ENCODE data around the gene C17orf100. TPM values are rescaled to one million over a fixed set of nuclear protein-coding genes. Genes with fewer than 3 reads are reported as not detected.

Gene C17orf100
- total RNA-seq, 1 experiment from 2014 or later, result 0.70 TPM

DNA sequence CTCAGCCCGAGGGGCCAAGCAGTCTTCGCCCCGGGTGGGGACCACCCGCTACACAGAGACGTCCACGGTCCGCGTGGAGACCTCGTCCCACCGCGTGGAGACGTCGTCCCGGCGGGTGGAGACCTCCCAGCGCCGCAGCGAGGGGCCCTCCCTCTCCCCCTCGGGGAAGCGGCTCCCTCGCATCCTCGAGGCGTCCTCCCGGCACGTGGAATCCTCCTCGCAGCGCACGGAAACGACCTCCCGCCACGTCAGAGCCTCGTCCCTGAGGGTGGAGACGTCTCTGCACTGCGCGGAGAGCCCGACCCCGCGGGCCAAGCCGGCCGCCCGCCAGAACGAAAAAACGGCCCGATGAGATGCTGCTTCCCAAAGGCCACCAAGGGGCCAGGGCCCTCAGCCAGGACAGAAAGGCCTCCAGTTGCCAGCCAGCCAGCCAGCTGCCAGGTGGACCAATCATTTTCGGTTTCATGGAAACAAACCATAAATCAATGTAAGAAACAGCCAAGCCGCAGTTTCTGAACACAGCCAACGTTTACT lies 424 bp downstream of the C17orf100 start:
- Mint-ChIP-seq H3K27me3 (ENCODE audit: low read depth) (peaks cover 47% of the 10 kb centered on the region), H3K4me1 (peaks cover 33 to 43% of the 10 kb centered on the region in 2 experiments), H3K4me3 (peak overlapping the region; percentile 39 to 71), H3K36me3 (ENCODE audit: insufficient read depth in 1 of 3, low read depth in 3 of 3) (peaks cover 2 to 26% (median 23%) of the 10 kb centered on the region in 3 experiments; a peak in 6 of 7 replicates), H3K27ac (no peak overlapping the region), H3K9me3 (no peaks in the 10 kb centered on the region)
- Histone ChIP-seq H3K9me3 (ENCODE audit: control insufficient read depth, low read depth, low read length) (no peaks in the 10 kb centered on the region), H3K4ac (ENCODE audit: low read depth, low read length) (no peak overlapping the region), H2AFZ (ENCODE audit: low read length) (no peak overlapping the region), H3K18ac (ENCODE audit: insufficient read length, low read depth, low read length) (peak overlapping the region; percentile 50), H3K79me1 (ENCODE audit: insufficient read depth, low read depth, low read length, poor library complexity, severe bottlenecking) (peaks cover 3% of the 10 kb centered on the region), H2AK5ac (ENCODE audit: insufficient read length, low read length) (no peak overlapping the region), H3K23me2 (ENCODE audit: insufficient read length, low read depth, low read length, poor library complexity, severe bottlenecking) (peaks cover 14% of the 10 kb centered on the region), H2BK120ac (ENCODE audit: low read depth, low read length, poor library complexity, severe bottlenecking) (no peak overlapping the region), H3K79me2 (ENCODE audit: insufficient read depth, low read length) (no peaks in the 10 kb centered on the region; the same call in 1 of the 2 replicates), H3K27ac (ENCODE audit: insufficient read length, low read depth, low read length) (no peak overlapping the region), H4K20me1 (ENCODE audit: control insufficient read depth, insufficient read depth, insufficient read length) (no peaks in the 10 kb centered on the region), H3K23ac (ENCODE audit: insufficient read length, low read depth, low read length) (no peak overlapping the region), H2BK12ac (ENCODE audit: insufficient read length, low read depth, low read length) (no peak overlapping the region), H3K4me2 (ENCODE audit: insufficient read depth, insufficient read length, low read length) (peak overlapping the region; percentile 96), H3K27me3 (ENCODE audit: insufficient read depth, low read length) (peaks cover 16% of the 10 kb centered on the region; the same call in 1 of the 2 replicates), H3T11ph (ENCODE audit: low read length) (no peak overlapping the region), H3K56ac (ENCODE audit: insufficient read length, low read depth, low read length) (no peak overlapping the region), H2BK15ac (ENCODE audit: low read depth, low read length) (no peak overlapping the region), H3K14ac (ENCODE audit: insufficient read depth, low read length) (peak overlapping the region; percentile 1; the same call in 1 of the 2 replicates), H4K91ac (ENCODE audit: insufficient read length, low read depth, low read length) (no peak overlapping the region), H4K8ac (replicated peaks; ENCODE audit: insufficient read length, low read depth, low read length) (no peak overlapping the region), H2BK20ac (ENCODE audit: low read depth, low read length, poor library complexity, severe bottlenecking) (no peak overlapping the region), H2BK5ac (ENCODE audit: insufficient read length, low read length) (no peak overlapping the region), H4K5ac (ENCODE audit: insufficient read length, low read depth, low read length) (no peak overlapping the region), H3K9ac (ENCODE audit: extremely low read depth, insufficient read length, low read length) (no peak overlapping the region), H3K4me1 (ENCODE audit: insufficient read depth, low read length) (peaks cover 4% of the 10 kb centered on the region)
- peak; percentile 62 for DNase-seq
- TF ChIP-seq, protein P1, sequence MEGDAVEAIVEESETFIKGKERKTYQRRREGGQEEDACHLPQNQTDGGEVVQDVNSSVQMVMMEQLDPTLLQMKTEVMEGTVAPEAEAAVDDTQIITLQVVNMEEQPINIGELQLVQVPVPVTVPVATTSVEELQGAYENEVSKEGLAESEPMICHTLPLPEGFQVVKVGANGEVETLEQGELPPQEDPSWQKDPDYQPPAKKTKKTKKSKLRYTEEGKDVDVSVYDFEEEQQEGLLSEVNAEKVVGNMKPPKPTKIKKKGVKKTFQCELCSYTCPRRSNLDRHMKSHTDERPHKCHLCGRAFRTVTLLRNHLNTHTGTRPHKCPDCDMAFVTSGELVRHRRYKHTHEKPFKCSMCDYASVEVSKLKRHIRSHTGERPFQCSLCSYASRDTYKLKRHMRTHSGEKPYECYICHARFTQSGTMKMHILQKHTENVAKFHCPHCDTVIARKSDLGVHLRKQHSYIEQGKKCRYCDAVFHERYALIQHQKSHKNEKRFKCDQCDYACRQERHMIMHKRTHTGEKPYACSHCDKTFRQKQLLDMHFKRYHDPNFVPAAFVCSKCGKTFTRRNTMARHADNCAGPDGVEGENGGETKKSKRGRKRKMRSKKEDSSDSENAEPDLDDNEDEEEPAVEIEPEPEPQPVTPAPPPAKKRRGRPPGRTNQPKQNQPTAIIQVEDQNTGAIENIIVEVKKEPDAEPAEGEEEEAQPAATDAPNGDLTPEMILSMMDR (conservative IDR thresholded peaks at IDR 0.05), result no peak
- WGBS (ENCODE audit: extremely low coverage, insufficient read length, low lambda C conversion rate), result no CpG with 5 or more reads among the region's 47 CpGs

Measured in H9 (cell line).